HG03045 (cell line): ENCODE measurements around the gene OTUB1.

Source experiments
- ATAC-seq: cut with Tn5 transposase; IDR thresholded peaks from one replicate; pipeline ENCODE4 v1.9.1; 2021; ENCODE audit warnings: mild to moderate bottlenecking, moderate library complexity; ENCODE audit not compliant: unreplicated experiment

Gene OTUB1

DNA sequence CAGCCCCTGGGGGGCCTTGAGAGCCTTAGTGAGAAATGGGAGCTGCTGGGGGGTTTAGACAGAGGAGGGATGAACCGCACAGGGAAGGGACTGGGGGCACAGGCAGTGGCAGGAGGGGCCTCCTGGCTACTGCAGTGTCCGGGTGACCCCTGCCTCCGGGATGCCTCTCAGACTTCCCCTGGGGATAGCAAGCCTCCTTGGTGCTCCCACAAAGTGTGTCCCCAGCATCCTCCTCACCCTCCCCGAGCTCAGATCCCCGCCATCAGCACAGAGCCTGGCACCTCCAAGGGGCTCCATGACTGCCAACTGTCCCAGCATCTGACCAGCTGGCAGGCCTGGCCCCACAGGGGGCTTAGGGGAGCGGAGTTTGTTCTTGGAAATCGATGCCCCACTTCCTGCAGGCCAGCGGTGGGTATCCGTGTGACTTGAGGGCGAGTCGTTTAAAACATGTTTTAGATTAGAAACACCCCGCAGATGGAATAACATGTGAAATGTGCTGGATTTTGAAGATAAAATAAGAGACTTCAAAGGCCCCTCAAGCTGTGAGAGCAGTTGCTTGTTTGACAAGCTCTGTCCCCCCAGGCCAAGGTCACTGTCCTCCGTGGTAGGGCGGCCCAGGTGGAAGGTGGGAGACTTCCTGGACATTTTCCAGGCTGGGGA lies 36.0 kb downstream of the OTUB1 start:
- no peak for ATAC-seq

DNA sequence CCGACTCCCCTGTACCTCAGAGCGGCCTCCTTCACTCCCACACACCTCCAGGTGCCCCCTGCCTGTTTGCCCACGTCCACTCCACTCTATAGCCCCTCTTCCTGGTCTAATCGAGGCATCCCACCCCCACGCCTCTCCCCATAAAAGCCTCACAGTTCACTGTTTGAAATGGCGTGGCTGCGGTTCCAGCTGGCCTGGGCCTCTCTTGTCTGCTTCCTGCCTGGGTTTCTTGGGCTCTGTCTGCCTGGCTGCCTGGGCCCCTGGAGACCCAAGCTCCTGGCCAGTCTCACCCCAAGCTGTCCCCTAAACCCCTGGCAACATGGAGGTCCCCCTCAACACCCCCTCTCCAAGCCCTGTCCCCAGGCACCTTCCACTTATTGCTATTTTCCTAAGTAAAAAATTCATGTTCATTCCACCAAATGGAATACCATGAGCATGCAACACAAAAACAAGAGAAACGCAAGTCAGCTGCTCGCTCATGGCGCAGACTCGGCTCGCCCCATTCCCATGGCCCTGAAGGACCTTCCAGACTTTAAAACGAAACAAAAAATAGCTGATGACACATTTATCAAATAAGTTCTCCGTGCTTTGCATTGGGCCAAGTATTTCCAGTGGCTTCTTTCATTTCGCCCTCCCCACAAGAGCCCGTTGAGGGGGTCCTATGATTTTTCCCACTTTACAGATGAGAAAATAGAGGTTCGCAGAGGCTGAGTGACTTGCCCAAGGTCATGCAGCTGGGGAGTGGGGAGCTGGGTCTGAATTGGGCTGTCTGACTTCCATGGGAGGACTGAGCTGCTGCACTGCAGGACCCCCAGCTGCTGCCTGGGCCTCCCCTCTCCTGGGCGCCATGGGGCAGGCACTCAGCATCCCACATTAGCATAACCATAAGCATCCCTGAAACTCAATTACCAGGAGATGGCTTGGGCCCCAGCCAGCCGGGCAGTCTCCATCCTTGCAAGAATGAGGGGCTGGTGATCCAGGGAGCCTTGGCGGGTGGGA lies 37.8 kb downstream of the OTUB1 start:
- ATAC-seq: no peak

DNA sequence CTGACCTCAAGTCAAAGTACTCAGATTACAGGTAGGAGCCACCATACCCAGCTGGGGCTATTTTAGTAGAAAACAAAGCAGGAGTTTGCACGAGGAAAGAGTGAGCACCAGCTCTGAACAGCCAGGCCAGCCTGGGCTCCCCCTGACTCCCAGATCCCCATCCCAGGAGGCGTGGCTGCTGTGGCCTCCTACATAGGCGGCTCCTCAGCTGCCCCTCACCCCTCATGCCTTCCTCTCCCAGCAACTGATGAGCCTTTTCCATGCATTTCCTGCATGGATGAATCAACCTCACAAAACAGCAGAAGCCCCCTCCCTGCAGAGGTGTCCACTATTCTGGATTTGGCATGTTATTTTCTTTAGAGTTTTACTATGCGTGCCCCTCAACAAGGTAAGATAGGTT lies 39.0 kb downstream of the OTUB1 start:
- no peak for ATAC-seq

DNA sequence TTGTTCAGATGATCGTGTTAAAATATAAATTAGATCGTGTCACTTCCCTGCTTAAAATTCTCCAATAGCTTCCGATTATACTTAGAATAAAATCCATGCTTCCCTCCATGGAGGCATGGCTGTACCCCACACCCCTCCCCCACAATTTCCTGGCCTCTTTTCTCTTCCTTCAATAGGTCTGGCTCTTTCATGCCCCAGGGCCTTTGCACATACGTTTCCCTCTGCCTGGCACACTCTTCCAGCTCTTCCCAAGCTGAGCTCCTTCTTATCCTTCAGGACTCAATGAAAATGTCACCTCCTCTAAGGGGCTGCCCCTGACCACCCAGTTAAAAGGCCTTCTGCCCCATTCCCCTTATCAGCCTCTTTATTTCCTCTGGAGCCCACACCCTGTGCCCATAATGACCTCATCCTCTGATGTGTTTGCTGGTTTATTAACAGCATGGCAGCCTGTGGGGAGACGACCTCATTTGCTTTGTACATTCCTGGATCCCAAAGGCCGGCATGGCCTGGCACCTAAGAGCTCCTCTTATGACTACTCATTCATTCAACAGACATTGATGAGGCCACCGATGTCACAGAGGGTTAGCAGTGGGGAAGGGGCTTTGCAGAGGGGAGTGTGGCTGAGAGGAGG lies 40.5 kb downstream of the OTUB1 start:
- no peak for ATAC-seq

DNA sequence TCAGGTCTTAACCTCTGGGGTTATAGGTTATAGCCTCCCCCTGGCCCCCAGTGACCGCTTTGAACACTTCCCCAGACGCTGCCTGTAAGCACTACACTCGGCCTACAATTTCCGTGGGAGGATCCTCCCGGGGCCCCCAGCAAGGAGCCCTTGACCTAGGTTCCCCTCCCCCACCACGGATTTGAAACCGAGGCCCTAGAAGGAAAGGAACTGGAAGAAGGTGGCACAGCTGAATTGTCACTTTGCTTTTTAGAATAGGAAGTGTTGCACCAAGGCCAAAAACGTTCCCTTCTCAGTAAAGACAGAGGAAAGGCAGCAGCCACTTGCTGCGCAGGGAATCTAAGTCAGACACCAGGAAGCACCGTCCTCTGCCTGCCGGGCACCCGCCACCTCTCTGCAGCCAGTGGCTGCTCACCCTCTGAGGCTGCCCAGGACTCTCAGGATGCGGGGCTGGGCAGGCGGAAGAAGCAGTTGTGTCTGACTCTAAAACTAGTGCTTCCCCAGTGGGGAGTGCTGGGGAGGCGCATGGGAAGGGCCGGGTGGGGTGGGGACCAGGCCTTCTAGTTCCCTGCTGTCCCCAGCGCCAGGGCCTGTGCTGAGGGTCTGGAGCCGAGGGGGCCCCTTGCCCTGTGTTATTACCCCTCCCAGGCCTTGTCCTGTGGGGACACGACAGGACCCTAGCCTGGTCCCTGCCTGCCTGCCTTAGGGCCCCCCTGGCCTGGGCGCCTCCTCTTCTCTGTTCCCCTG lies 41.6 kb downstream of the OTUB1 start:
- ATAC-seq: no peak

DNA sequence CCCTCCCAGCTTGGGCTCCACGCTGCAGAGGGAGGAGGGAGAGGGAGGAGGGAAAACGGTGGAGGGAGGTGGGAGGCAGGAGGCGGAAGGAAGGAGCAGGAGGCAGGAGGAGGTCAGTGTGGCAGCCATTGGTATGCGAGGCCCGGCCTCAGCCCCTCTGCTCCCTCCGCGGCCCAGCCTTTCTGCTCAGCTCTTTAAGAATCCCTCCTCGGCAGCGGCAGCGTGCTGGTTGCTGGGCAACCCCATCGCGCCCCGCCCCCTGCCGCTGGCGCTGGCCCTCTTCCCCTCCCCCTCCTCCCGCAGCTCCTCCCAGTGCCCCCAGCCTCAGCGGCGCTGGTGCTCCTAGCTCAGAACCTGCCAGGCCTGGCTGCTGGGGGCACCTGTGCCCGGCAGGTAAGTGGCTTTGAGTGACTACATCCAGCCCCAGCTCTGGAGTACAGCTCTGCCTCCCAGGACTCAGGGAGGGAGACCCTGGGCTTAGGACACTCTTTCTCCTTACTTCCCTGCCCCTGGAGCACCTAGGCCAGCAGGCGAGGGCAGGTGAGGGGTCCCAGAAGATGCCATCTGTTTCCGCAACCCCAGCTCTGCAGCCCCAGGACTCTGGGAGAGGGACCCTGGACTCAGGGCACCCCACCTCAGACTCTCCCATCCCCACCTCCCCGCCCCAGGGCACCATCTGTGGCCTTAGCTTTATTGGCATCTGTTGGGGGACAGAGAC lies 42.3 kb downstream of the OTUB1 start:
- ATAC-seq: no peak

DNA sequence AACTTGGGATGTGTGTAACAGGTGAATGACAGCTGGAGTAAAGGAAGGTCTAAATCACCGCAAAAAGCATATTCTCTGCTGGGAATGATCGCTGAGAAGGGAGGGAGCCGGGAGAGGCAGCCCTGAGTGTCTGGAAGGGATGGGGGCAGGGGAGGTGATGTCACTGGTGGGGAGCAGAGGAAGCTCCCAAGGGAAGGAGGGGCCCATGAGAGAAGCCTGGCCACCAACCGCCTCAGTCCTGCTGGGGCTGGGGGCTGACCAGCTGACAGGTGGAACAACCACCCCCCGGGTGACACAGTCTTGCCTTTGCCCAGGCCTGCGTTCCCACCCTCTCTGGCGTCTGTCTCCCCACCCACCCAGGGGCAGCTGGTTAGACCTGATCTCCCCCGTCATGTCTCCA lies 43.5 kb downstream of the OTUB1 start:
- ATAC-seq: no peak

DNA sequence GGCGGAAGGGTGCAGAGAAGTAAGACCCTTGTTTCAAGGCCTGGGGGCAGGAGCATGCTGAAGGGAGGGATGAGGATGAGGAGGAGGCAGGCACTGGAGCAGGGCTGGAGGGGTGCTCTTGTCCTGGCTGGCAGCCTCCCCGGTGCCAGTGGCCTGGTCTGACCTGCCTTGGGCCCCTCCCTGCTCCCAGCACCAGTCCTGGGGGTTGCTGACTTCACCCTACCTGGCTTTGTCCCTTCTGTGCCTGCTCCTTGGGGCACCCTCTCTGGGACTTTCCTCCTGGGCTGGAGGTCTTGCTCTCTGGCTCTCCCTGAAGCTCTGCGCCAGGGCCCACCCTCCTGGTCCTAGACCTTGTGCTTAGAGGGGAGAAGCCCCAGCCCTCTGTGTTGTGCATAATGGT lies 44.8 kb downstream of the OTUB1 start:
- ATAC-seq: no peak

DNA sequence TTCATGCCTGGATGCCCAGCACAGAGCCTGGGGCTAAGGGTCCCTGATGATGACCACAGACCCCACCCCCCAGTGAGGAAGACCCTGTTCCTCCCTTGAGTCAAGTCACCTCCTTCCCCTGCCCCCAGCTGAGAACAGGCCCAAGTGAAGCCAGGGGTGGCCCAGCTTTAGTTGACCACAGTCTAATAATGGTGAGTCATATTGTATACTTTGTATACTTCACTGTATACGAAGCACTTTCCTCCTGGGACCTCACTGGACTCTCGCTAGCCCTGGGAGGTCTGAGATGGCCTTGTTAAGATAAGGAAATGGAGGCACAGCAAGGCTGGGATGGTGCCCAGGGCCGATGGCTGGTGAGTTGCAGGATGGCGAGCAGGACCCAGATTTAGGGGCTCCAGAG lies 45.8 kb downstream of the OTUB1 start:
- no peak for ATAC-seq

DNA sequence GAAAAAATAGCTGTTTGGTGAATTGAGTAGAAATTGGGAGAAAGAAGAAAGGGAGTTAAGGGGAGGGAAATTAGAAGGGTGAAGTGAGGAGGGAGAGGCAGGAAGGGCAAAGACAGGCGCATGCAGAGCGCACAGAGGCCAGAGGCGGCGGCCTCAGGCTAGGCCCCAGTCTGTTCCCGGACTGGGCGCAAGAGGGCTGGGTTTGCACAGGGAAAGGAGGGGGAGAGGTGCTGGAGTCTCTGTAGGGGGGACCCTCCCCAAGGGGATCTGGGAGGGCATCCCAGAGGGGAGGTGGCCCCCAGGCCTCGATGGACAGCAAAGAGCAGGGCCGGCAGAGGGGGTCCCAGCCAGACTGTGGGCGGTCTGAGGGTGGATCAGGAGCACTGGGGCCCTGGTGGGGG lies 48.2 kb downstream of the OTUB1 start:
- ATAC-seq: no peak

DNA sequence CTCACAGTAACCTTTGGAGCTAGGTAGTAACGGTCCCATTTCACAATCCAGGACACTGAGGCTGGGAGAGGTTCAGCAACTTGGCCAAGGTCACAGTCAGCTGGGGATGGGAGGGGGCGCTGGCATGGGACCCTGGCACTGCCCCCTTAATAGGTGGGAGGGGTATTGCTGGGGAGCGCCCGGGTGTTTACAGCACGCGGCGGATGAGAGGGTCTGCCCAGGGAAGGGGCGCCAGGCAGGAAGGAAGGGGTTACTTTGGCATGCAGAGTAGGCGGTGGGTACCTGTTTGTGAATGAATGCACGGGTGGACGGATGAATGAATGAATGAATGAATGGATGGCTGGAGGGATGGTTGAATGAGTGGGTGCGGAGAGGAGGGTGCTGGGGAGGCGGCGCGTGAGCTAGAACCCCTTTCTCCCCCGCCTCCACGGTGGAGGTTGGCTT lies 48.9 kb downstream of the OTUB1 start:
- no peak for ATAC-seq

DNA sequence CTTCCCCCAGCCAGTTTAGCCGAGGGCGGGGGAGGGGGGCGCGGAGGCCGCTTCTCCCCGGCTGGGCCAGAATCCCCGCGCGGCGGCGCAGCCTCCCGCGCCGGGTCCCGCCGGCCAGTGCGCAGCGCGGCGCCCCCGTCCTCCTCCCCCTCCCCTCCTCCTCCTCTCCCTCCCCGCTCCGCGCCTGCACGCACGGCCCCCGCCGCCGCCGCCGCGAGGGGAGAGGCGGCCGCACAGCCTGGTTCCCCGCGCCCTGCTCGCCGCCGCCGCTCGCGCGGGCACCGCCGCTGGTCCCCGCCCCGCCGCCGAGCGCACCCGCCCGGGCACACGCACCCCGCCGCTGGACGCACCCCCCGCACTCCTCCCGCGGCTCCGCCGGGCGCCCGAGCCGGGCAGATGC lies 49.3 kb downstream of the OTUB1 start, which contains the start of gene FLRT1:
Gene FLRT1, plus strand, starts transcription at position 356 of the 400 bp plus-strand sequence. CDS start 80,337 bp downstream, outside the sequence.
- ATAC-seq: no peak

DNA sequence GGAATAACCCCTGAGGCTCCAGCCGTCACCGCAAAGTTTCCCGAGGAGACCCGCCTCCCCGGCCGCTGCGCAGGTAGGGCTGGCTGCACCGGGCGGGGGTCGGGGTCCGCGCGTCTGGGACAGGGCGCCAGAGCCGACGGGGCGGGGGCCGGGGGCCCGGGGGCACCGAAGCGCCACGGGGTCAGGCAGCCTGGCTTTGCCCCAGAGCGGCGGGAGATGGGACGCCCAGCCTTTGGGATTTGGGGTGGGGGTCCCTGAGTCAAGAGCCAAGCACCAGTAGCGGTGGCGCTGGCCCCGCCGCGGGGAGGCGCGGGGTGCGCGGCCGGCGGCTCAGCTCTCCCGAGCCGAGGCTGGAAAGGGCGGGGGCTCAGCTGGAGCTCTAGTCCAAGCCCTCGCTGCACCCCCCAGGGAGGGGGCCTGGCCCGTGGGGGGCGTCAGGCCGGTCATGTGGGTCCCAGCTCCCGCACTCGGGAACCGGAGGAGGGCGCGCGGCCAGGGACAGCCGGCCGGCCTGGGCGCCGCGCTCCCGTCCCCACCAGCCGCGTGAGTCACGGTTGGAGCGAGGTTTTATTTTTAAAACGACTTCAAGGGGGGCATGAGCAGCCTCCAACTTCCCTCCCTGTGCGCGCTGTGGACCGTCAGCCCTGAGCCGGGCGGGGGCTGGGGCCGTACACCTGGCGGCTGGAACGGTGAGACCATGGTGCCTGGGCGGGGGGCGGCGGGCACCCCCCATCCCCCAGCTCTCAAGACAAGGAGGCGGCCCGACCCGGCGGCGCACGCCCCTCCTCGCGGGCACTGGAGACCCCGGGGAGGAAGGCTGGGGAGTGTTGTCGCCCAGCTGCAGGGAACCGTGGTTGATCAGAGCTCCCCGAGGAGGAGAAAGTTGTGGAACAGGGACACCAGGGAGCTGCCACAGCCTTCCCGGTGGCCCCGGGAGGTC lies 50.1 kb downstream of the OTUB1 start:
- ATAC-seq: no peak

DNA sequence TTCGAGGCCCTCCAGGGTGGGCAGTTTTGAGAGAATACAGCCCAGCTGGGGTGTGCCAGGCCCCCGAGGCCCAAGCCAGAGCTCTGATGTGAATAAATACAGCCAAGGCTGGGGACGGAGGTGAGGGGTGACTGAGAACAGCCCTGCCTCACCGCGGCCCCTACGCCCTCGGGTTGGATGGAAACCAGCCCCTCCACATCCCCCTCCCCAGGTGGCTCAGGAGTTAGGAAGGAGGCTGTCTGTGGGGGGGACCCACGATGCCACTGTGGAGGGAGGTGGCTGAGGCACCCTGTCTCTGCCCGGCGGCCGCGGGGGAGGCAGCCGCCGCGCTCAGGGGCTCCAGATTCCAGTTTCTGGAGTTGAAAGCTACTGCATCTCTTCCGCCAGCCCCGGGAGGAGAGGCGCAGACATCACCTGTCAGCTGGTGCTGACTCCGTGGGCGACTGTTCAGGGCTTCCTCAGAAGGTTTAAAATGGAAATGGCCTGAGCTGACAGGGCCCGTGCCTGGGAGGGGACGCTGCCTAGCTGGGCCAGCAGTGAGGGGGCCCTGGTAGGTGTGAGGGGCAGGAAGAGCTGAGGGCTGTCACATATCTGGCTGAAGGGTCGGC lies 50.9 kb downstream of the OTUB1 start:
- ATAC-seq: no peak

DNA sequence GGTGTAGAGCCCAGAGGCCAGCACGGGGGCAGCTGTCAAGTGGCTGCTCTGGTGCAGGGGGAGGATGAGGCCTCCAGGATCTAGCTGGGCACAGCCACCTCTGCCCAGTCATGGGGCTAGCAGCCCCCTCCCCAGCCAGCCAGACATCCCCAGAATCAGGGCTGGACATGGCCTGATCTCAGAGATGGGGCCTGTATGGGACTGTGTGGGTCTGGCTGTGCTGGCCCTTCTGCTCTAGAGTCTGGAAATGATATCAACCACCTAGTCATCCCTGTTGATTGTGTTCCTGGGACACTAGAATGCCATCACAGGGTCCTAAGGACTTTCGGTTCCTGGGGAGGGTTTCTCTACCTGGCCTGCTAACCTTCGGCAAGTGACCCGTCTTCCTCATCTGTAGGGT lies 52.3 kb downstream of the OTUB1 start:
- no peak for ATAC-seq

DNA sequence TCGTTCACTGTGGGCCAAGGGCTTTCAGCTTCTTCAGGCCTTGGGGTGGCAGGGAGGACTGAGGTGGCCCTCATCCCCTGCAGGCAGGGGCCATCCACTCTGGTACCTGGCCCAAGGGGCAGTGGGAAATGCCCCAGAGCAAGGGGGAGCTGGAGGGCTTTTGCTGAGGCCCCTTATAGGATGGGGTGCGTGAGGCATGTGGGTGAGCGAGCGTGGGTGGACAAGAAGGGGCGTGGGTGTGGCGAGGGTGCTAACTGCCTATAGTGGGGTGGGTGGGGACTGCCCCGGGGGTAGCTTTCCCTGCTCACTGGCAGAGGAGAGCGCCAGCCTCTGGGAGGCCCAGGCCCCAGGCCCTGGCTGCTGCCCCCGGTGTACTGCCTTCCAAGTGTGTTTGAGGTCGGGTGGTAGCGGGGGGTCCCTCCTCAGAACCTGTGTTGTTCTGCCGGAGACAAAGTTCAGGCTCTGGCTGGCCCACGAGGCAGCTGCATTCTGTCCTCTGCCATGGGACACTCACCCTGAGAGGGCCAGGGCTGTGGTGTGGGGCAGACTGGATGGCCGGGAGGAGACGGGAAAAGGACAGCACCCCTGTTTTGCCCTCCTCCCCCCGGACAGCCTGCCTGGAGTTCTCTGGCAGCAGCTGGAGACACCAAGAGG lies 52.9 kb downstream of the OTUB1 start:
- no peak for ATAC-seq

DNA sequence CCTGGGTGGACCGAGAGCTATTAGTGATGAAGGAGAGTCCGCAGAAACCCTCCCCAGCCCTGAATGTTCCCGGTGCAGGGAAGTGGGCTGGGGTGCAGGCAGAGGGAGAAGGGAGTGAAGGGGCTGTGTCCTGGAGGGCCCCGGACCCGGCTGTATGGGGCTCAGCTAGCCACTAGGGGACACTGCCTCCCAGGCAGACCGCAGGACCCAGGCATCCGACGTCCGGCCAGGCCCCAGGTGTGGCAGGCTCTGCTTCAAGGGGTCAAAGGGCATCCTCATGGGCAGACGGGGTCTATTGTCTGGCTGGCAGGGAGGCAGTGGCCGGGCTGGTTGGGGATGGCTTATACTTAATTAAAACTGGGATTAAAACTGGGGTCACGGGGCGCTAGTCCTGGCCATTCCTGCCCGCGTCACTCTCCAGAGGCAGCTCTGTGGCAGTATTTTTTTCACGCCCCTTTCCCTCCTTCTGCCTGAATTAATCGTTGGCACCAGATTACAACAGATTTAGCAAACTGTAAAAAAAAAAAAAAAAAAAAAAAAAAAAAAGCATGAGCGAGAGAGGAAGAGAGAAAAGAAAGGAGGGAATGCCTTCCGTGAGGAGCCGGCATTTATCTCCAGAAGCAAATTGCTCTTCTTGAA lies 54.6 kb downstream of the OTUB1 start:
- ATAC-seq: no peak

DNA sequence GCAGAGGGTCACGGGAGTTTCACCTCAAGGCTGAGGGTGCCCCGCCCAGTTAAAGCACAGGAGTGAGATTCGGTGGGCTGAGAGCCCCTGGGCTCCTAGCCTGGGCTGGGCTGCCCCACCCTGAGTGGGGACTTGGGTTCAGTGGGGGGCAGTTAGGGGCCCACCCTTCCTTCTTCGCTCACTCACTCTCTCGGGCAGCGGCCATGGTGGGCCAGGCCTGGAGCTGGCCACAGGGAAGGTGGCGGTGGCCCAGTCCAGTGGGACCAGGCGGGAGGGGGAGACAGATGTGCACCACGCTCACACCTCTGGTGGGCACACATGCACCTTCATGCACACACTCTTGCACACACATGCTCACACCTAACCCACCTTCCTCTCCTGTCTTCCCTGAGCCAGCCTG lies 55.6 kb downstream of the OTUB1 start:
- ATAC-seq: no peak
